ENCODE data around the gene NEURL1B.

Gene NEURL1B

GRCh38 chr5:172660974-172661373 is 19.9 kb downstream of the NEURL1B start:
- Histone ChIP-seq H3K36me3 (ENCODE audit: insufficient read depth) (no peaks in the 10 kb centered on the region), H3K4me1 (ENCODE audit: low read depth, poor library complexity, severe bottlenecking) (no peaks in the 10 kb centered on the region), H3K27me3 (ENCODE audit: insufficient read depth, low read depth) (no peaks in the 10 kb centered on the region), H3K4me3 (IDR thresholded peaks at IDR 0.05; ENCODE audit: insufficient read depth, low read depth, low read length) (no peak overlapping the region), H3K79me2 (ENCODE audit: insufficient read depth, low read depth) (no peaks in the 10 kb centered on the region), H3K4me2 (no peak overlapping the region), H2AFZ (ENCODE audit: low read depth) (no peak overlapping the region), H4K20me1 (ENCODE audit: insufficient read depth) (no peaks in the 10 kb centered on the region), H3K27ac (no peak overlapping the region), H3K9ac (no peak overlapping the region)
- TF ChIP-seq CTCF (conservative IDR thresholded peaks at IDR 0.05; ENCODE audit: low read depth, low read length) = no peak

GRCh38 chr5:172661526-172661925 is 20.5 kb downstream of the NEURL1B start:
- Histone ChIP-seq H2AFZ (ENCODE audit: low read depth) (no peak overlapping the region), H4K20me1 (ENCODE audit: insufficient read depth) (no peaks in the 10 kb centered on the region), H3K9ac (no peak overlapping the region), H3K4me1 (ENCODE audit: low read depth, poor library complexity, severe bottlenecking) (no peaks in the 10 kb centered on the region), H3K27ac (no peak overlapping the region), H3K4me2 (no peak overlapping the region), H3K36me3 (ENCODE audit: insufficient read depth) (no peaks in the 10 kb centered on the region), H3K4me3 (IDR thresholded peaks at IDR 0.05; ENCODE audit: insufficient read depth, low read depth, low read length) (no peak overlapping the region), H3K27me3 (ENCODE audit: insufficient read depth, low read depth) (no peaks in the 10 kb centered on the region), H3K79me2 (ENCODE audit: insufficient read depth, low read depth) (no peaks in the 10 kb centered on the region)
- no peak for TF ChIP-seq CTCF (conservative IDR thresholded peaks at IDR 0.05; ENCODE audit: low read depth, low read length)

DNA sequence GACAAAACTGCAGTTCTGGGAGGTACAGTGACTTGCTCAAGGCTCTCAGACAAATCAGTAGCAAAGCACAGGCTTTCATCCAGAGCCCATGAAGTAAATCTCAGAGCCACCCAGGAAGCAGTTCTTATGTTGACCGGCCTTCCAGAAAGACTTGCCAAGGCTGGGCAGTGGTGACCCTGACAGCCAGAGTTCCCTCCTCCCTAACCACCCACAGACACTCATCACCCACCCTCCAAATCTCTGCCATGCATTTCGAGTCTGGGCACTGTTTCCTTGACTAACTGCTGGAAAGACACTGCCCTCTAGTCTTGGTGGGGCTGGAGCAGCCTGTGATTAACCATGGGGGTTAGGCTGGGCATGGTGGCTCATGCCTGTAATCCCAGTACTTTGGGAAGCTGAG is 21.5 kb downstream of the NEURL1B start:
- Histone ChIP-seq H3K4me1 (ENCODE audit: low read depth, poor library complexity, severe bottlenecking) (no peaks in the 10 kb centered on the region), H3K36me3 (ENCODE audit: insufficient read depth) (no peaks in the 10 kb centered on the region), H3K27me3 (ENCODE audit: insufficient read depth, low read depth) (no peaks in the 10 kb centered on the region), H3K79me2 (ENCODE audit: insufficient read depth, low read depth) (no peaks in the 10 kb centered on the region), H3K9ac (no peak overlapping the region), H3K4me3 (IDR thresholded peaks at IDR 0.05; ENCODE audit: insufficient read depth, low read depth, low read length) (no peak overlapping the region), H4K20me1 (ENCODE audit: insufficient read depth) (no peaks in the 10 kb centered on the region), H3K4me2 (no peak overlapping the region), H2AFZ (ENCODE audit: low read depth) (no peak overlapping the region), H3K27ac (no peak overlapping the region)
- TF ChIP-seq CTCF (conservative IDR thresholded peaks at IDR 0.05; ENCODE audit: low read depth, low read length) = no peak

GRCh38 chr5:172664018-172664417 is 23.0 kb downstream of the NEURL1B start:
- no peak for TF ChIP-seq CTCF (conservative IDR thresholded peaks at IDR 0.05; ENCODE audit: low read depth, low read length)
- Histone ChIP-seq H3K36me3 (ENCODE audit: insufficient read depth) (no peaks in the 10 kb centered on the region), H3K4me3 (IDR thresholded peaks at IDR 0.05; ENCODE audit: insufficient read depth, low read depth, low read length) (no peak overlapping the region), H3K4me1 (ENCODE audit: low read depth, poor library complexity, severe bottlenecking) (no peaks in the 10 kb centered on the region), H3K4me2 (no peak overlapping the region), H3K27me3 (ENCODE audit: insufficient read depth, low read depth) (no peaks in the 10 kb centered on the region), H2AFZ (ENCODE audit: low read depth) (no peak overlapping the region), H3K79me2 (ENCODE audit: insufficient read depth, low read depth) (no peaks in the 10 kb centered on the region), H3K9ac (no peak overlapping the region), H4K20me1 (ENCODE audit: insufficient read depth) (no peaks in the 10 kb centered on the region), H3K27ac (no peak overlapping the region)

All from KMS-11 (cell line).